NCI-H2029 treated with DMSO at 0.1 percent for 48 hours (cell line): ENCODE data around the gene PRM3.

ENCODE experiments used
- DNase-seq: peaks from one replicate; lab custom pipeline; 2025; lab: John Stamatoyannopoulos, UW

The PRM3 gene, protein sequence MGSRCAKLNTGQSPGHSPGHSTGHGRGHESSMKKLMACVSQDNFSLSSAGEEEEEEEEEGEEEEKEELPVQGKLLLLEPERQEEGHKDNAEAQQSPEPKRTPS

DNA sequence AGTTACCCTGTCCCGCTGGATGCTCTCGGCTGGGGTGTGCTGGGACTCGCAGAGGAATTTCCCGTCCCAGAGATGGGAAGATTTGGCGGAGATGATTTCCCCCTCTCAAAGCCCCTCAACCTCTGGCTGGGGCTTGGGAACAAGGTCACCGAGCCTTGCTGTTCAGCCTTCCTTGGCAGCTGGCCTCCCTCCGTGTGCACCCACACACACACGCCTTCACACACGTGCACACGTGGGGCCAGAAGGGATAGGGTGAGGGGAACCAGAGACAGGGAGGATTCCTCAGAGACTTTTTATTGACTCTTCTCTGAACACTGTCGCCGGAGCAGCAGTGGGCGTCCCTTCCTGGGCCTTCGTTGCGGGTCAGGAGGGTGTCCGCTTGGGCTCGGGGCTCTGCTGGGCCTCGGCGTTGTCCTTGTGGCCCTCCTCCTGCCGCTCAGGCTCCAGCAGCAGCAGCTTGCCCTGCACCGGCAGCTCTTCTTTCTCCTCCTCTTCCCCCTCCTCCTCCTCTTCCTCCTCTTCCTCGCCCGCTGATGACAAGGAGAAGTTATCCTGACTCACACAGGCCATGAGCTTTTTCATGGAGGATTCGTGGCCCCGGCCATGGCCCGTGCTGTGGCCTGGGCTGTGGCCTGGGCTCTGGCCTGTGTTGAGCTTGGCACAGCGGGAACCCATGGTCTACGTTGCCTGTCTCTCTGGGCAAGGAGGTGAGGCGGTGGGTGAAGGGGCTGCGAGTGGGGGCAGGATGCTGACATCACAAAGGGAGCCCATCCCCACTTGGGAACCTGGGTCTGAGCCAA lies at the start of gene PRM3:
Gene PRM3, minus strand, starts transcription at position 709 of the 800 bp plus-strand sequence. Its CDS starts 34 bp downstream, at position 675.
- no peak for DNase-seq

DNA sequence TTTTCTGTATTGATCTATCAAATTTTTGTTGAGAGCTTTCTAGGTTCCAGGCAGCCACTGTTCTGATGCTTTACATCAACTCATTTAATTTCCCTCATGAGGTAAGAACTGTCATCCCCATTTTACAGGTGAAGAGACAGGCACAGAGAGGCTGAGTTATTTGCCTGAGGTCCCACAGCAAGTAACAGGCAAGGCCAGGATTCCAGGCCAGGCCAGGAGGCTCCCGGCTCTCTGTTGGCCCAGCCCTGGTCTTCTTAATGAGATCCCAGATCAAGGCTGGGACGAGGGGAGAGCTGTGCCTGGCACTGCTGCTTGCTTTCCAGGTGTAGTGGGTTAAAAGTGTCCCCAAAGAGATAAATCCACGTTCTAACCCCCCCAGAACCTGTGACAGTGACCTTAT lies 49.4 kb upstream of the PRM3 start:
- DNase-seq = no peak

DNA sequence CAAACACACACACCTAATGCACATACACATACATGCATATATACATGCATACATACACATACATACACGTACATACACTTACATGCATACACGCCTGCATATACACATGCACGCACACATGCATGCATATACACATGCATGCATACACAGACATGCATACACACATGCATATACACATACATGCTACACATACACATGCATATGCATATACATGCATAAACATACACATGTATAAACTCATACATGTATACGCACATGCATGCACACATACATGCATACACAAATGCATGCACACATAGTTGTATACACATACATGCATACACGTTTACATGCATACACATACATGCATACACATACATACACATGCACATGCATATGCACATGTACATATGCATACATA lies 48.2 kb upstream of the PRM3 start:
- no peak for DNase-seq

DNA sequence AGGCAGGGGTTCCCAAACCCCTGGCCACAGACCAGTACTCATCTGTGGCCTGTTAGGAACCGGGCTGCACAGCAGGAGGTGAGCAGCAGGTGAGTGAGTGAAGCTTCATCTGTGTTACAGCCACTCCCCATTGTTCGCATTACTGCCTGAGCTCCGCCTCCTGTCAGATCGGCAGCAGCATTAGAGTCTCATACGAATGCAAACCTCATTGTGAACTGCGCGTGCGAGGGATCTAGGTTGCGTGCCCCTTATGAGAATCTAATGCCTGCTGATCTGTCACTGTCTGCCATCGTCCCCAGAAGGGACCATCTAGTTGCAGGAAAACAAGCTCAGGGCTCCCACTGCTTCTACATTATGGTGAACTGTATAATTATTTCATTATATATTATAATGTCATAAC lies 46.7 kb upstream of the PRM3 start:
- no peak for DNase-seq

DNA sequence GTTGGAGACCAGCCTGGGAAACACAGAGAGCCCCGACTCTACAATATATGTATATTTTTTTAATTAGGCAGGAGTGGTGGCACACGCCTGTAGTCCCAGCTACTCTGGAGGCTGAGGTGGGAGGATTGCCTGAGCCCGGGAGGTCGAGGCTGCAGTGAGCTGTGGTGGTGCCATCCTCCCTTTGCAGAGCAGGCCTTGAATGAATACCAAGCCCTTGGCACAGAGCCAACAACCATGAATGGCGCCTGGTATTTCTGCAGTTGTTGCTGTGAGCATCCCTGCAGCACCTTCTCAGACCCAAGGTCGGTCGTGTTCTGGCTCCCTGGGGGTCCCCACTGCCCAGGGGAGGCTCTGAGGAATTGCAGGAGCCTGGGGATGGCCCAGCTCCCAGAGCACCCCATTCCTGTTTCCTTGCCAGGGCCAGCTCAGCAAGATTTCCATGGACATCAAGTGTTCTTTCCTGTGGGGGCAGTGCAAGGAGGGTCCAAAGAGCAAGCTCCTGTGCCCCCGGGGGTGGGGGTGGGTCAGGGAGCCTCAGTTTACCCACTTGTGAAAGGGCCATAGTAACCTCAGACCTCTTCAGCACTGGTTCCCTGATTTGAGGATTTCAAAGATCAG lies 46.2 kb upstream of the PRM3 start:
- DNase-seq = no peak

DNA sequence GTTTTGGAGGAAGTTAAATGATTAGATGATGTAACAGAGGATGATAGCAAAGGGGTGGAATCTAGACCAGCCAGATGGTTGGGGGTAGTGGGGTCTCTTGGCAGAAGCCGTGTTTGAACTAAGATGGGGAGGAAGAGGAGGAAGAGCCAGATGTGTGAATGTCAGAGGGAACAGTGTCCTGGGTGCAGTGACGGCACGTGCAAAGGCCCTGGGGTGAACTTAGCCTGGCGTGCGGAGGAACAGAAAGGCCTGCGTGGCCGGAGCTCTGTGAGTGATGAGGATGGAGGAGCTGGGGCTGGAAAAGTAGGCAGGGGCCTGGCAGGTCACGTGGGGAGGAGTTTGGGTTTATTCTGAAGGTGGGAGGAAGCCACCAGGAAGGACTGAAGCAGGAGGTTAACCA lies 45.4 kb upstream of the PRM3 start:
- DNase-seq = no peak

DNA sequence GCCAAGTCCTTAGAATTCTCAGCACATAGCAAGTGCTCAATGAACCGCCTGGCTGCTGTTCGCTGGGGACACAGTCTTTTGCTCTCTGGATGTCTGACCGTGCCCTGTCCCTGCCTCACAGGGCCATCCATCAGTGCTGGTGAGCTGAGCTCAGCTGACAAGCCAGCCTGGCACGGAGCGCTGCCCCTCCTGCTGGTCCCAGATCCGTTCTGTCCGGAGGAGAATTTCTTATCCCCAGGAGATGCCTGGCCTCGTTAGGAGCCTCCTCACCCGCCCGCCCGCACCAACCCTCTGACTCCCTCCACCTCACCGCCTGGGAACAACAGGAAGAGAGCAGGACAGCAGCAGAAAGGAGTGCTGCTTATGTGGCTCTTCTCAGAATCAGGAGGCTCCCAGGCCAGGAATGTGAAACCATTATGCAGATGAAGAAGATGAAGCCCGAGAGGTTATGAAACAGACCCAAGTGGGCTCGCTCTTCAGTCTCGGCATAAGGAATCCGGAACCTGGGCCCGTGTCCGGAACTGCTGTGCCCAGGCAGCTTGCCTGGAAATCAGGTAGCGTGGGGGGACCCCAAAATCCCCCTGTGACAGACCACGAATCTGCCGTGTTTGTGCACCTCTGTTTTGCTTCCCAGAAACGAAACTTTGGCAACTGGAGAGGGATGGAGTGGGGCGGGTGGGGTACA lies 43.0 kb upstream of the PRM3 start:
- DNase-seq = no peak

DNA sequence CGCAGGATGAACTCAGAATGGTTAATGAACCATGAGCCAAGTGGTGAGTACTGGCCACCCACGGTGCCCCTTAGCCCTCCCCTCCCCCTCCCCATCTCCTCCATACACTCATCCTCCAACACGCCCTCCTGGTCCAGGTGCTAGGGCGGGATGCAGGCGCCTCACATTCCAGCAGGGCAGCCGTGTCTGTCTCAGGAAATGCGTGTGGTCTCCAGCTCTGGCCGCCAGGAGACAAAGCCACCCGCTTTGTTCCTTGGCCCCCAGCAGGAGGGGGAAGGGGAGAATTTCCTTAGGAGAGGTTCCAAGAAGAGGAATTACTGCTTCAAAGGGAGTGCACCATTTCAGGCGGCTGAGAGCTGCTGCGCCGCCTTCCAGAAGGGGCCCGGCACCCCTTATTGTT lies 42.1 kb upstream of the PRM3 start:
- DNase-seq = no peak

DNA sequence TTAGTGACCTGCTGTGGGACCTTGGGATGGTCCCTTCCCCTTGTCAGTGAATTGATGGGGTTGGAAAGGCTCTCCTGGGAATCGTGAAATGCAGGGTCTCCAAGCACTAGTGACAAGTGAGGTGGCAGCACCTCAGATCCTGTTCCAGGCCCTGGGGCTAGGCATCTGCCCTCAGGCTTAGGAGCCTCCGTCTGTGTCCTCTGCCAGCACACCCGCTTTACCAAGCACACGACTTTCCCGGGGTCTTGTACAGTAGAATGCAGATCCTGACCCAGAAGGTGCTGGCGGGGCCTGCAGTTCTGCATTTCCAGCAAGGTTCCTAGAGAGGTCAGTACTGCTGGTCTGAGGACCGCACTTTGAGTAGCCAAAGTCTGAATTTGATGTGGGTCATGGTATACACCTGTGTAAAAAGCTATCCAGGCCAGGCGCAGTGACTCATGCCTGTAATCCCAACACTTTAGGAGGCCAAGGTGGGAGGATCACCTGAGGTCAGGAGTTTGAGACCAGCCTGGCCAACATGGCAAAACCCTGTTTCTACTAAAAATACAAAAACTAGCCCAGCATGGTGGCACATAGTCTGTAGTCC lies 41.0 kb upstream of the PRM3 start:
- no peak for DNase-seq

DNA sequence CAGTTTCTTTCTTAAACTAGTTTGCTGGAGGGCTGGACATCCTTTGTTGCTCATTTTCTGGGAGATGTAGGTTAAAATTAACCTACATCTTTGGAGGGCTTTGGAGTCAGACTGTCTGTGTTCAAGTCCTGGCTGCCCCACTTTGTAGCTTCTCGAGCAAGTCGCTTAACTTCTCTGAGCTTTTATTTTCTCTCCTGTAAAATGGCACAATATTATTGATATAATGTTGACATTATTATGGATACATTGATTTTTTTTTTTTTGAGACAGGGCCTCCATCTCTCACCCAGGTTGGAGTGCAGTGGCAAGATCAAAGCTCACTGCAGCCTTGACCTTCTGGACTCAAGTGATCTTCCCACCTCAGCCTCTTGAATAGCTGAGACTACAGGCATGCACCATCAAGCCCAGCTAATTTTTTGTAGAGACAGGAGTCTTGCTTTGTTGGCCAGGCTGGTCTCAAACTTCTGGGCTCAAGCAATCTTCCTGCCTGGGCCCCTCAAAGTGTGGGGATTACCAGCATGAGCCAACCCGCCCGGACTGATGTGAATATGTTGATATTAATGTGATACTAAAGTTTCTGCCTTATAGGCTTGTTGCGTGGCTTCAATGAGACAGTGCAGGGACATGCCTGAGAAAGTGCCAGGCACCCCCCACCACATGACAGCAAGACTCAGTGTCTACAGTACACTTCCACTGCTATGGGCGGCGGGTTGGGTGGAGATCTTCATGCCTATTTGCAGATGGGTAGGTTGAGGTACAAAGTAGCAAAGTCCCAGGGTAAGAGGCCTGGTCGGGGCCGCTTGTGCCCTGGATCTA lies 40.3 kb upstream of the PRM3 start:
- DNase-seq = no peak

DNA sequence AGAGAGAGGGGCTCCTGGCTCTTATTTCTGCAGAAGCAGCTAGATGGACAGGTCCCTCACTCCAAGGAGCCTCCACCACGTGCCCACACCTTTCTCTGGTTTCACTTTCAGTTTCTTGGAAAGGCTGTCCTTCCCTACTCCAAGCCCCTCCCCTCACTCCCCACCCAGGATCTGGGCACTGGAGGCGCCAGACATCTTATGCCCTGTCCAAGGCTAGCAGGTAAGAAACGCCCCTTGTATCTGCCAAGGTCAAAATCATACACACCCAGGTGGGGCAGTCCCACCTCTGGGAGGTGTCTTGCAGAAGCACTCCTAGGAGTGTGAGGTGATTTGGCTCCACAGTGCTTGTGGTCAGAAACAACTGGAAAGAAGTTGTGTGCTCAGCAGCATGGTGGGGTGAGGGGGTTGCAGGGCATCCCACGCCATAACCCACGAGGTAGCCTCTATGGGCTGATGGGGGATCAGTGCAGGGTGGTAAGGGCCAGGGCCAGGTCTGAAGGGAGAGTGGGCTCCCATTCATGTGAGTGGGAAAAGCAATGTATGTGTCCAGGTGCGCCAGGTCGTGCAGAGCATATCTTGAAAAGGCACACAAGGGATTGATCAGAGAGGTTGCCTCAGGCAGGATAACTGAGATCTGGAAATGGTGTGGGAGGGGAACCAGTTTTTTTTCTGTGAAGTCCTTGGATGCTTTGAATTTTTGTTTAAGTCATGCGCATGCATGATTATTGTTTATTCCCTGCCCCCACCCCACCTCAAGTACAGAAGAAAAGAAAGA lies 39.5 kb upstream of the PRM3 start:
- DNase-seq = no peak

DNA sequence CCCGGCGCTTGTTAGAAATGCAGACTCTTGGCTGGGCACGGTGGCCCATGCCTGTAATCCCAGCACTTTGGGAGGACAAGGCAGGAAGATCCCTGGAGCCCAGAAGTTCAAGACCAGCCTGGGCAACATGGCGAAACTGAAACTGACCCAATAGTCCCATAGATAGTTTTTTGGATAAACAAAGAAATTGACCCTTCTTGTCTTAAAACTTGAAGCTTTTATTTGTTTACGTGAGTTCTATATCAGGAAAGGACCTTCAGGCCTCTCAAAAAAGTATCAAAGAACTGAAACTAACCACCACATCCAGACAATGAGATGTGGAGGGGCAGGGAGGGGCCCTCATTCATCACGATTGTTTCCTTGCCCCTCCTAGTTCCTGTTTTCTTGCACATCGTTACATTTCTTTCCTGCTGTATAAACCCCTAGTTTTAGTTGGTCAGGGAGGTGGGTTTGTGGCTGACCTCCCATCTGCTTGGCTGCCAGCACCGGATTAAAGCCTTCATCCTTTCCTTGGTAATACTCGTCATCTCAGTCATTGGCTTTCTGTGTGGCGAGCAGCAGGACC lies 37.6 kb upstream of the PRM3 start:
- no peak for DNase-seq

DNA sequence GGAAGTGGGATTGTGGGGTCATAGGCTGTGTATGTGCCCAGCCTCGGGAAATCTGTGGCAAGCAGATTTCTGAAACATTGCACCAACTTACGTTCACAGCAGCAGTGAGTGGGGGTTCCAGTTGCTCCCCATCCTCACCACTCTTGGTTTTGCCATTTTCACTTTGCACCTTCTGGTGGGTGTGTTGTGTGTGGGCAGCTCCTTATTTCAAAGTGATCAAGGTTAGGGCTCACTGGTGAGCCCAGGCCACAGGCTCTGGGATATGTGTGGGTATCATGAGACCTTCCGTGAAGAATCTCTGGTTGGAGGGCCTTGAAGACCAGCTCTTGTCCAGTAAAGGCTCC lies 37.2 kb upstream of the PRM3 start:
- DNase-seq = no peak

DNA sequence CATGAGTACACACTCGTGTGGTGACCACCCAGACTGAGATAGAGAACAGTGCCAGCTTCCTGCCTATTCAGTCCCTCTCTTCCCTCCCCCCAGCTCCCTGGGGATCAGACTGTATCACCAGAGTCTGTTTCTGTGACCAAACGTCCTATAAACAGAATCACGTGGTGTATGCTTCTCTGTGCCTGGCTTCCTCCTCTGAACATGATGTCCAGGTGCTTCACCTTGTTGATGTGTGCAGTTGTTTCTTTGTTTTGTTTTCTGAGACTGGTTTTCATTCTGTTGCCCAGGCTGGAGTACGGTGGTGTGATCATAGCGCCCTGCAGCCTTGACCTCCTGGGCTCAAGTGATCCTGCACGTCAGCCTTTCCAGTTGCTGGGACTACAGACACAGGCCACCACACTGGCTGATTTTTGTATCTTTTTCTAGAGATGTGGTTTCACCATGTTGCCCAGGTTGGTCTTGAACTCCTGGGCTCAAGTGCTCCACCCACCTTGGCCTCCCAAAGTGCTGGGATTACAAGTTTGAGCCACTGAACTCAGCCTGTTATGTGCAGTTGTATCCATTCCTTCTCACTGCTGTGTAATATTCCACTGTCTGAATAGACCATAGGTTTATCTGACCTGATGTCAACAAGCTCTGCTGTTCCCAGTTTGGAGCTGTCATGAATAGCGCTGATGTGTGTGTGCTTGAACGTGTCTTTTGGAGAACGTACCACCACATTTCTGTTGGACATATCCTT lies 36.6 kb upstream of the PRM3 start:
- DNase-seq = peak; percentile 41

DNA sequence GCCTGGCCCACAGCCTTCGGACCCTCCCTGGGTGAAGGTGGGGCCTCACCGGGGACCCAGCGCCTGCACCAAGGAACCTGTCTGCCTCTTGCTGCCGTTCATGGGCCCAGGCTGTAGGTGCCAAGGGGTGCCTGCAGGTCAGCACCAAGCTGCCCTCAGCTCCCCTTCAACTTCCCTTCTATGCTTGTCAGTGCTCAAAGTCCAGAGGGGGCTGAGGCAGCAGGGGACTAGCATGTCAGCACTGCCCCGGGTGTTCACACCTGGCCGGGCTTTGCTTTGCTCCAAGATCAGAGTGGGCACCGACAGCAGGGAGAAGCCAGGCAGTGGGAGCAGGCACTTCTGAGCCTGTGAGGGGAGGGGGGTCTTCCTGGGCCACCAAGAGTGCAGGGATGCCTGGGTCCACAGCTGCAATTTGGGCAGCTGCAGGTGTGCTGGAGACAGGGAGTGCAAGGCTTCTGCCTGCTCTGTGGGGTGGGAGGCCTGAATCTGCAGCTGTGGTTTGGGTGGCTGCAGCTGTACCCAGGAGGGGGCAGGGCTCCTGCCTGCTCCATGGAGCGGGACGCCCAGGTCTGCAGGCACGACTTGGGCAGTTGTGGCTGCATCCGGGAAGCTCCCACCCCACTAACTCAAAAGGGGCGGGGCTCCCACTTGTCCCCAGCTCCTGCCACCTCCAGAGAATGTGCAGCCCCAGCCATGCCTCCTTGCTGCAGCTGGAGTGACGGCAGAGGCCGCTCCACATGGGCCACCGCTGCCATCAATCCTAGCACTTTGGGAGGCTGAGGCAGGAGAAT lies 35.3 kb upstream of the PRM3 start:
- no peak for DNase-seq

DNA sequence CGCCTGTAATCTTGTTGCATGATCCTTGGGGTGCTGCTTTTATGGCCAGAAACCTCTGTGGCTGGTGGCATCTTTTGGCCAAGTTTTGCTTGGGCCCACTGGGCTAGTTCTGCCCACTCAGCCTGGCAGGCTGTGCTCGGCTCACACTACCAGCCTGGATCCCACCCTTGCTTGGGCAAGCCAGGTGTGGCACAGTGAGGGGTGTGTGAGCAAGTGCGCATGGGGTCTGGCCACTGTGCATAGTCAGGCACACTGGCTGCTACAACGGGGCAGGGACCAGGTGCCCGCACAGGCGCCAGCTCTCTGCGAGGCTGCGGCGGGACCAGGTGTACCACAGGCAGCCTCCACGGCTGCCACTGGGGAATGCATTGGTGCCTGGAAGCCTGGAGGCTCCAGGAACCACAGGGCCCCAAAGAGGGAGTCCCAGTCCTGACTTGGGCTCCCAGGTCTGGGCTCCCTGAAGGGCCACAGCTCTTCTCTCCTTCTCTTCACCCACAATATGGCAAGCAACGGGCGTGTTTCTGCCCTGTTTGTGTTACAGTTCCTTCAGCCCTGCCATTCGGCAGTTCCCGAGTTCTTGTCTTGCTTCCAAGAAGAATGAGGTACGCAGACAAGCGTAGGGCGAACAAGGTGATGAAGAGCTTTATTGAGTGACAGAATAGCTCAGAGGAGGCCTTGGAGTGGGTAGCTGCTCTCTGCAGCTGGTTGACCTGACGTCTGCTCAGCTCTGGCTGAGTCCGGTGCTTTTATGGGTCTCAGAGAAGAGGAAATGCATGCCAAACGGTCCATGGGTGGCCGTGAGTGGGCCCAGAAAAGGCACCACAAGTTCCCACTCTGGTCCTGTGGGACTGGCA lies 34.4 kb upstream of the PRM3 start:
- no peak for DNase-seq

DNA sequence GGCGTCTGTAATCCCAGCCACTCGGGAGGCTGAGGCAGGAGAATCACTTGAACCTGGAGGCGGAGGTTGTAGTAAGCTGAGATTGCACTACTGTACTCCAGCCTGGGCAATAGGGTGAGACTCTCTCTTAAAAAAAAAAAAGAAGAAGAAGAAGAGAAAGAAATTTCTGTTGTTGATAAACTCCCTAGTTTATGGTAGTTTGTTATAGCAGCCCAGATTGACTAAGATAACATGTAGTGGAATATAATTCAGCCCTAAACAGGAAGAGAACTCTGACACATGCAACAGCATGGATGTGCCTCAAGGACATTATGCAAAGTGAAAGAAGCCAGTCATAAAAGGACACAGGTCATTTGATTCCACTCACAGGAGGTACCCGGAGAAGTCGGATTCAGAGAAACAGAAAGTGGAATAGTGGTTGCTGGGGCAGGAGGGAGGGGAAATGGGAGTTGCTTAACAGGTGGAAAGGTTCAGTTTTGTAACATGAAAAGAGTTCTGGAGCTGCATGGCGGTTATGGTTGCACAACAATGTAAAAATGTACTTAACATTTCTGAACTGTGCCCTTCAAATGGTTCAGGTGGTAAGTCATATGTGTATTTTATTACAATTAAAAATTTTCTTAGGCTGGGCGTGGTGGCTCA lies 33.7 kb upstream of the PRM3 start:
- no peak for DNase-seq

DNA sequence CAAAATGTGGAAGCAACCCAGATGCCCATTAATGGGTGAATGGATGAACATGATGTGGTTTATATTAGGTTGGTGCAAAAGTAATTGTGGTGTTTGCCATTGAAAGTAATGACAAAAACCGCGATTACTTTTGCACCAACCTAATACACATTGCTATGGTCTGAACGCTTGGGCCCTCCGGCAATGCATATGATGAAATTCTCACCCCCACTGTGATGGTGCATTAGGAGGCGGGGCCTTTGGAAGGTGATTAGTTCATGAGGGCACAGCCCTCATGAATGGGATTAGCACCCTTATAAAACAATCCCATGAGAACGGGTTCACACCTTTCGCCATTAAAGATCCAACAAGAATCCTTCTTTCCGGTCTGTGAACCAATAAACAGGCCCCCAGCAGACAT lies 33.0 kb upstream of the PRM3 start:
- no peak for DNase-seq
